Stimulated activated CD4-positive, alpha-beta T cell treated with anti-CD3 and anti-CD28 coated beads, TNF-alpha, amount 100 ng/mL, for 48 hours (primary cell): ENCODE data around the gene NUP210.
"Not testable (repeated sequence)": the region's sequence is repeated elsewhere in the genome, so short reads cannot be mapped to it uniquely, and the experiment has no call there.

Source experiments
- DNase-seq, 3 donors: peaks; one replicate each; pipeline ENCODE4 v3.0.0-alpha.2; 2020; ENCODE audit warnings: low read depth in 3 of 3

Gene NUP210

DNA sequence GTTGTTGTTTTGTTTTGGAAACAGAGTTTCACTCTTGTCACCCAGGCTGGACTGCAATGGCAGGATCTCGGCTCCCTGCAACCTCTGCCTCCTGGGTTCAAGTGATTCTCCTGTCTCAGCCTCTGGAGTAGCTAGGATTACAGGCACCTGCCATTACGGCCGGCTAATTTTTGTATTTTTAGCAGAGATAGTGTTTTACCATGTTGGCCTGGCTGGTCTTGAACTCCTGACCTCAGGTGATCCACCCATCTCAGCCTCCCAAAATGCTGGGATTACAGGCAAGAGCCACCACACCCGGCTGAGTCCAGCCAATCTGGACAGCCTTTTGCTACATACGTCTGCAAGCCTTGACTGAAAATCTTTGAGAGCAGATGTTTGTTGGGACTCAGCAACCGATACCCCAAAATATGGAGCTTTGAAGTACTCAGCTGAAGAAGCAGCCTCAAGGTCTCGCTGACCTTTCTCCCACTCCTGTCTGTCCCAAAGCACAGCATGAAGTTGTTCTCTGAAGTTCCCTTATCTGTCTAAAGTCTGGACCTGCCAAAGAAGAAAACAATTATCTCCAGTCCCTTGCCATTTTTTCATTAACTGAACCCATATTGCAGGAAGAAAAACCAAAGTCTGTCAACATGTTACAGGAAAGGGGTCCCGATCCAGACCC lies 9.6 kb upstream of the NUP210 start:
- no peak for DNase-seq

DNA sequence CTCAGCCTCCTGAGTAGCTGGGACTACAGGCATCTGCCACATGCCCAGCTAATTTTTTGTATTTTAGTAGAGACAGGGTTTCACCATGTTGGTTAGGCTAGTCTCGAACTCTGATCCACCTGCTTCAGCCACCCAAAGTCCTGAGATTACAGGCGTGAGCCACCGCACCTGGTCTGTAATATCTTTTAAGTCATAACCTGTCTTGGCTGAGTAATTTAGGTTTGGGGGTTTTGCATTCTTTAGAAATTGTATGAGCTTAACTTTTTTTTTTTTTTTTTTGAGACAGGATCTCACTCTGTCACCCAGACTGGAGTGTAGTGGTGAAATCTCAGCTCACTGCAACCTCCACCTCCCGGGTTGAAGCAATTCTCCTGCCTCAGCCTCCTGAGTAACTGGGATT lies 8.6 kb upstream of the NUP210 start:
- DNase-seq = not testable (repeated sequence)

DNA sequence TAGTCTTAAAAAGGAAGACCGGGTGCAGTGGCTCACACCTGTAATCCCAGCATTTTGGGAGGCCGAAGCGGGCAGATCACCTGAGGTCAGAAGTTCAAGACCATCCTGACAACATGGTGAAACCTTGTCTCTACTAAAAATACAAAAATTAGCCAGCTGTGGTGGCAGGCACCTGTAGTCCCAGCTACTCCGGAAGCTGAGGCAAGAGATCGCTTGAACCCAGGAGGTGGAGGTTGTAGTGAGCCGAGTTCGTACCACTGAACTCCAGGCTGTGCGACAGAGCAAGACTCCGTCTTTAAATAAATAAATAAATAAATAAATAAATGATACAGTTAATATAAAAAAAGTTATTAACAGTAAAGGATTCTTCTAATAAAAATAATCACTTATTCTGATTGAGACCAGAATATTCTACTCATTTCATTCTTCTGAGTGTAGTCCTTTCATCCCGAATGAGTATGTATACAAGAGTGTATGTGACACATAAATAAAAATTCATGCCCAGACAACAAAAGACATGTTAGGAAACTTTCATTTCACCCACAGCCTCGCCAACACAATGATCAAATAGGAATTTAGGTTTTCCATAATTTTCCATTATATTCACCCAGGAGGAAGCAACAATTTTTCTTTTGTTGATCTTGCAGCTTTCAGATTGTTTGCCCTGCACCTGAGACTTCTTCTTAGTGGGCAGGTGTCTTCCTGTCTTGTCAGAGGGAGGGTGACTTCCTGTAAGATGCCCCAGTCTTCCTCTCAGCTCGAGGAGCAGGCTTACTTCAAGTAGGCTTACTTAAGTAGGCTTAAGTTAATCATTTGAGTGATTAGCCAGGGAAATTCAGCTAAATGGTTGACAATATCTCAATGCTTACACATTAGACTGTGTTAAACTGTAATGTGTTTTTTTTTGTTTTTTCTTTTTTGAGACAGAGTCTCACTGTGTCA lies 7.8 kb upstream of the NUP210 start:
- DNase-seq = no peak

DNA sequence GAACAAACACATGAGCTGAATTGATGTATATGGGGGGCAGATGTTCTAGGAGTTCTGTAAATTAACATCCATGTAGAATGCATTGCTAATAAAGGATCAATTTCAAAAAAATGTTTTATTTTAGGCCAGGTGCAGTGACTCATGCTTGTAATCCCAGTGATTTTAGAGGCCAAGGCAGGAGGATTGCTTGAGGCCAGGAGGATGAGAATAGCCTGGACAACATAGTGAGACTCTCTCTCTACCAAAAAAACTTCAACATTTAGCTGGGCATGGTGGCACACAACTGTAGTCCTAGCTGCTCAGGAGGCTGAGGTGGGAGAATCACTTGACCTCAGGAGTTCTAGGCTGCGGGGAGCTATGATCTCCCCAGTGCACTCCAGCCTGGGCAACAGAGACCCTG lies 6.5 kb upstream of the NUP210 start:
- DNase-seq = no peak

DNA sequence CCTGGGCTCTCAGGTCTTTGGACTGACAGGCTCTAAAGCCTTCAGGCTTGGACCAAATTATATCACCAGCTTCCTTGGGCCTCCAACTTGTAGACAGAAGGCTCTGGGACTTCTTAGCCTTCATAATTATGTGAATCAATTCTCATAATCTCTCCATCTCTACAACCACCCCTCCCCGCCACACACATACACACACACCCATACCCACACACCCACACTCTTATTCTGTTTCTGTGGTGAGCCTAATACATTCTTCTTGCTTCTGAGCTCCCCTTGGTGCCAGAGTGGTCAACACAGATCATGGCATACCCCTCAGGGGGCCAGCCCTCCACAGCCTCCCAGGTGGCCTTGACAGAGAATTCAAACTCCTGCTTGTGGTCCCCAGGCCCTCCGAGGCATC lies 5.6 kb upstream of the NUP210 start:
- no peak for DNase-seq

DNA sequence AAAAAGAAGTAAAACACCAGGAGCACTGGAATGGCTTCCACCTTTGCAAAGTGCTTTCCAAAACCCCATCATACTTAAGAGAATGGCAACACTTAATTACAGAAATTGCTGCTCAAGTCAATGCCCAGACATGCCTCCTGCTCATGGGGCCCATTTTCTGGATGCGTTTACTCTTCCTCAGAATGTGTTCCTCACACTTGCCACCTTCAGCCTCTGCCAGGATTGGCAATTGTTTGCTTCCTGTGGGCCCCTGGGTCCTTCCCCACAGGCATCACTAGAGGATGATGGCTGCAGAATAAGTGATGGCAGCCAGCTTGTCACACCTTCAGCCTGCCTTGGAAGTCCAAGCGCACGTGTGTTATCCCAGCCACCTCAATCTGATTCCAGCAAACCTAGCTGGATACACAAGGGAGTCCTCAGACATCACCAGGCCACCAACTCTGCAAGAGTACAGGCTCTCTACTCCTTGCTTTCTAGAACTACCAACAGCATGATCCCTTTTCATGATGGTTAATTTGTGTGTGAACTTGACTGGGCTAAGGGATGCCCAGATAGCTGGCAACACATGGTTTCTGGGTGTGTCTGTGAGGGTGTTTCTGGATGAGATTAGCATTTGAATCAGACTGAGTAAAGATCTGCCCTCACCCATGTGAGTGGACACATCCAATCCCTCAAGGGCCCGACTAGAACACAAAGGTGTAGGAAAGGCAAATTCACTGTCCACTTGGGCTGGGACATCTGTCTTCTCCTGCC lies 4.9 kb upstream of the NUP210 start:
- DNase-seq = no peak

DNA sequence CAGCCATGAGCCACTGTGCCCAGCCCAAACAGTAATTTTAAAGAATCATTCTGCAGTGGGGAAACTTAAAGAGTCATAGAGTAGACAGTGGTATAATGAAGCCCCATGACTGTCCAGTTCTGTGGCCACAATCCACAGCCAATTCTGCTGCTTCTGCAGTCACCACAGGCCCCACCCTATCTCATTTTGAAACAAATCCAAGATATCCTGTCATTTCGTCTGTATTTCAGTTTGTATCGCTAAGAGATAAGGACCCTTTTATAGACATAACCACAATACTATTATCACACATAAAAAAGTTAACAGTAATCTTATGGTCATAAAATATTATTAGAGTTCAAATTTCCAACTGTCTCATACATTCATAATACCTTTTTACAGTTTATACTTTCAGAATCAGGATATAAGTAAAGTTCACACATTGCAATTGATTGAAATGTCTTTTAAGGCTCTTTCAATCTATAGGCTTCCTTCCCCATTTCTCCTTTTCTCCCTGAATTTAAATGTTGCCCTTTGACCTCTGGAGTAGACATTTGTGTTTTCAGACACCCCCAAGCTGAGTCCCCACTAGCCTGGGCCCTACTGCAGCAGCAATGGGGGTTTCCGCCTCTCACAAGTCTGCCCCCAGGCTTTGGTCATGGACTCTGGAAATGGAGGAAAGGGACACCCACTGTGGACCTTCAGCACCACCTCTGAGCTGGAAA lies 4.2 kb upstream of the NUP210 start:
- no peak for DNase-seq

DNA sequence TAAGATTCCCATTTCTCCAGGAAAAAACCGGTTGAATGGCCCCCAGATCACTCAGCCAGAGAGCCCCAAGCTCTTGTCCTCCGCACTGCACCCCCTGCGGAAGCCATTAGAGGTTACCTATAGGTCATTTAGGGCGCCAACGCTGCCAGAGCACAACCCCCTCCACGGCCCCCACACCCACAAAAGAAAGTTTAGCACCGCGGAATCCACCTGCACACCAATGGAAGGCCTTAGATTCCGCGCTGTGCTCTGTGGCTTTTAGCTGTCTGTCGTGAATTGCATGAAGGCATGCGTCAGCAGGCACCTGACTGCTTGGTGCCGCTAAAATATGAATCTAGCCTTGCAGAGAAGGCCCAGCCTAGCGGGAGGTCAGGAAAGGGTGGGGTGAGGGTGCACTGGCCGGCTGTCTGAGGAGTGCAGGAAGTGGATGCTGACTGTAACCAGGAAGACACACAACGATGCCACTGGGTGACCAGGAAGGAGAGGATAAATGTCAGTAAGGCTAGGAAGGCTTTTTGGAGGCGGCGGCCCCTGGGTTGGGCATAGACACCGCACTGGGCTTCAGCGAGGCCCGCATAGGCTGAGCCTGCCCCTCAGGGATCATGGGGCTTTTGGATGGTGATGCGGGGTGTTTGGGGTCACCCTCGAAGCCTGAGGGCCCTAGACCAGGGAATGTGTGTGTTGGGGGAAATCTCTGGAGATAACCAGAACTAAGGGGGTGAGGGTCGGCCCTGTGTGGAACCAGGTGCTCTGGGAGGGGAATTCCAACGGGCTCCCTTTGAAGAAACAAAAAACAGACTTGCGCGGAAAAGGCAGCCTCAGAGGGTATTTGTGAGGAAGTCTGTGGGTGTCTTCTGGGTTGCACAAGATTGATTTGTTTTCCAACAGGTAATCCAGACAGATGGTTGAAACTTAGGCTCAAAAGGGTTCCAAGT lies 976 bp upstream of the NUP210 start:
- DNase-seq = peak in 2 of 3 donors; percentile 57 to 78

DNA sequence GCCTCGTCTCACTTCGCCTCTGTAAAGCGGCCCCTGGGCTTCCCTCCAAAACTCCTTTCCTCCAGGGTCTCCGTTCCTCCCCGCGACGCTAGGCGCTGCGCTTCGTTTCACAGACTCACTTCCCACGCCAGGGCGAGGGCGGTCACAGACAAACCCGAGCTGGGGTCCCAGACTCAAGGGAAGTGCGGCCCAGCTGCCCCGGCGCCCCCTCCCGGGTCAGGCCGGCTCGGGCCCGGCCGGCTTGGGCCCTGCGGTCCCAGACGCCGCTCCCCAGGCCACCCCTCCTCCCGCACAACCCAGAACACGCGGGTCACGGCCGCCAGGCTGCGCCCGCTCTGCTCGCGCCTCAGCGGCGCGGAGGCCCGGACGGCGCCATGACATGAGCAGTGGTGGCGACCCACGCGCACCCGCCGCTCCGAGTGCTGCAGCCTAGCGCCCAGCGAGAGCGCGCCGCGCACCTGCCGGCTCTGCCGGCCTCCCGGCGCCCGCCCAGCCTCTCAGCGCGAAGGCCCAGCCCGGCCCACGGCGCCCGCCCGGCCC lies 547 bp downstream of the NUP210 start:
- peak in 2 of 3 donors; percentile 23 to 47 for DNase-seq

DNA sequence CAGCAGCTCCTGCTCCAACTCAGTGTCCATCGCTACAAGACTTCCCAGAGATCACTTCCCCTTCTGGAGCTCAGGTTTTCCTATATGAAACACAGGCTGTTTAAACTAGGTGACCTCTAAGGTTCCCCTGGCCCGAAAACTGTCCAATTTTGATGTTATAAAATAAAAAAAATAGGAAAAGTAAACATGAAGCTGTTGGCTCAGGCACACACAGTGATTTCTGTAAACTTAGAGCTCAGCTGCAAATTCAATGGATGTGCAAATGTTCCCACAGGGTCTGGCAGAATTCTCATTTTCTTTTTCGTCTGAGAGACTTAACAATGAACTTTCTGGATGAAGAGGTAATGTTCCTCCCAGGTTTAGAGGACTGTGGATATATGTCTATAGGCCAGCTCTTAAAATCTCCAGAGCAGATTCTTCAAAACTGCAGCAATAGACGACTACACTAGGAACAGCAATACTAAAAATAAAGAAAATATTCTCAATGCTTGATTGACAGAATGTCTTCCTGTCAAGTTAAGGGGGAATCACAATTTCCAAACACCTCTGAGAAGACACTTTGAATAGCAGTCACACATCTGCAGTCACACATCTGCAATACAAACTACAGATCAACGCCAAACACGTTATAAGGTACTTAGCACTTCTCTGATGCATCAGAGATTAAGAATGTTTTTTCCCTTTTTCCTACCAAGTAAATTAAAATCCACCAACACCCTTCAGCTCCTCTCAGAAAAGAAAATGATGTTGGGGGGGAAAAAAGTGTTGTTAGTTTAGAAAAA lies 2.8 kb downstream of the NUP210 start:
- no peak for DNase-seq

DNA sequence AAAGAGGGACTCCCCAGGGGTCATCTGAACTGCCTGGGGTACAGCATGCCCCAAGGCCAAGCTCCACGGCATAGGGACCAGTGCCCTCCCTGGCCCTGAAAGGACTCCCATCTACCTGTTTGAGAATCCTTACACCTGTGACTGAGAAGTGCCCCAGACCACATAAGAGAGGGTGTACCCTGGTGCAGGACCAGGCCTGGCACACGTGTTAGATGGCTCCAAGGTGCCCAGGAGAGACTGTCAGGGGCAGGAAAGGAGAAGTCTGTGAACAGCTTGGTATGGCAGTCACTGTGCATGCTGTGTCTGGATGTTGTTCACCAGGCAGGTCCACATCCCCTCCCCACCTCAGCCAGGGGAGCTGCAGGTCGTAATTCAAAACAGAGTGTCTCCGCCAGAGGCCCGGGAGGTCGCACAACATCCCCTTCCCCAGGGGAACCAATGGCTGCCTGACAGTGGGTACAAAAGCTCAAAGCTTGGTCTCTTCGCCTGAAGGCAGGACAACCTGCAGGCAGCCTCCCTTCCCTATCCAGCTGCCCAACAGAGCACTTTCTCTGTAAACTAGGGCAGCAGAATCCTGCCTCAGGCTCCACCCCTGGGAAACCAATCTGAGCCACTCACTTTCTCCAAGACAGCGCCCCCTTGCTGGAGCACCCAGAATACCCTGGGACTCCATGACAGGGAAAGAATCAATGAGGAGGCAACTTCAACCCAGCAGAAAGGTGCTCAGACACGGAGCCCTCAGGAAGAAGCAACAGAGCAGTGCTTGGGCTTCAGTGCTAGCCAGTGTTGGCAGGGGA lies 3.9 kb downstream of the NUP210 start:
- DNase-seq = peak in 1 of 3 donors; percentile 32

DNA sequence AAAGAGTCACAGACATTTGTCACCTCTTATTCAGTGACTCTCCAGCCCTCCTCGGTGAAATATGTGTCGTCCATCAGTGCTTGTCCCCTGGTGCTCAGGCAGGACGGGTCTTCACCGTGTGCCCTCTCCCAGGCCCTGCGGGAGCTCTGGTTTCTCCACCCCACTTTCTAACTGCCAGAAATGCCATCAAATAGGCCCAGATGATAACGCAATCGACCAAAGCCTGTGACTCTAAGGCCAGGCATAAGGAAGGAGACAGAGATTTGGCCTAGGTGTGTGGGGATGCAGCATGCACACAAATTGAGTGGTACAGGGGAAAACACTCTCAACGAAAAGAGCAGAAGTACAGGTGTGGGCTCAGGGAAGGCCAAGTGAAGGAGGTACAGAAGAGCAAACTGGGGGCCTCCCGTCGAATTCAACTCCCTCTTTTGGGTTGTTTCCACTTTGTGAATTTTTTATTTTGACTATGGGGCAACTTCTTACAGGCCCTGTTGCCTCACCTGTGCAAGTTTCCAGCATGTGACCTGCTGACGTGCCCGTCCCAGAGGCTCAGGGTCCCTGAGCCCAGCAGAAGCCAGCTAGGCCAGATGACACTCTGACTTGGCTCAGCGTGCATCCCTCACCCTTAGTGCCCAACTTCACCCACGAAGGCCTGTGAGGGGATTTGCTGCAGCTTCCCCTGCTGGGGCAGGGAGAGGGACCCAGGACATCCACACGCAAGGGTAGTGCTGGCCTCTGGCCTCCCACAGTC lies 4.7 kb downstream of the NUP210 start:
- no peak for DNase-seq

DNA sequence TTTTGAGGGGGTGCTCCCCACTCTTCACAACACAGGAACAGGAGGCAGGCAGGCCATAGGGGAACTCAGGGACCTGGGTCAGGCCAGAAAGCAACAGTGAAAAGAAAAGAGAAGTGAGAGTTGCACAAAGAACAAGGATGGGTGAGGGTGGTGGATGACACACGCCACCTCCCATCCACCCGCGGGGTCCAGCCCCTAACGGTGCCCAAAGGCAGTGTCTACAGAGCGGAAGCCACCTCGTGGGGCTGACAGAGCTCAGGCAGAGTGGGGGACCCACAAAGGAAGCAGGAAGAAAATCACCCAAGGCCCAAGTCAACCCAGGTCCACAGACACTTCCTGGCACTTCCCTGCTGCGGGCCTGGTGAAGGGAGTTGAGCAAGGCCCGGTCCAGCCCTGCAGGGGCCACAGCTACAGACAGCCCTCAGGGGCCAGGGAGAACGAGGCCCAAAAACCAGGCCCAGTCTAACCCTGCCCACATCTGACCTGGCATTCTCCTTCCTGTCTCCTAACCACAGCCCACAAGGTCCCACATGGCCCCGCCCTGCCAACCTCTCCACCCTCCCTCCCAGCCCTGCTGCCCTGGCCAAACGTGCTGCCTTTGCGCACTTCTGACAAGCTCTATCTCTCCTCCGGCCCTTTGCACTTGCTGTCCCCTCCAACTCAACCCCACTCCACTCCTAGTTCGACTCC lies 5.9 kb downstream of the NUP210 start:
- peak in 2 of 3 donors; percentile 37 to 61 for DNase-seq

DNA sequence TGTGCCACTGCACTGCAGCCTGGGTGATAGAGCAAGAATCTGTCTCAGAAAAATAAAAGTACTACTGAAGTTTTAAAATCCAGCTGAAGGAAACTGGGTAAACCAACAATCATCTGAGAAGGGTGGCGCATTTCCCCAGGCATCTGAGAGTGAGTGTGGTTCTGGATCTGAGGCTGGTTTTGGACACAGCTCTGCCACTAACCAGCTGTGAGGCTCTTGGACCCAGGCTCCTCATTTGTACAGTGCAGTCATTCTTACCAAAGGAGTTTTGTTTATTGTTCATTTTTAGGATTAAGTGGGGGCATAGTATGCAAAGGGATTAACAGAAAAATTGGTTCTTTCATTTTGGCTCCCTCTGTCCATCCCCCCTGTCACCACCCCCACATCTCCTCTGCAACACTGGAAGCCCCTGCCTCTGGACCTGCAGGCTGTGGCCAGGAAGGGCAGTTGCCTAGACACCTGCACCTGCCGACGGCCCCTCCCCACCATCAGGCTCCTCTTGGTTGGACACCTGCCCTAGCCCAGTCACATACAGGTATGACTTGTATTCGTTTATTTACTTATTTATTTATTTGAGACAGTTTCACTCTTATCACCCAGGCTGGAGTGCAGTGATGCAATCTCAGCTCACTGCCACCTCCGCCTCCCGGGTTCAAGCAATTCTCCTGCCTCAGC lies 8.8 kb downstream of the NUP210 start:
- no peak for DNase-seq

DNA sequence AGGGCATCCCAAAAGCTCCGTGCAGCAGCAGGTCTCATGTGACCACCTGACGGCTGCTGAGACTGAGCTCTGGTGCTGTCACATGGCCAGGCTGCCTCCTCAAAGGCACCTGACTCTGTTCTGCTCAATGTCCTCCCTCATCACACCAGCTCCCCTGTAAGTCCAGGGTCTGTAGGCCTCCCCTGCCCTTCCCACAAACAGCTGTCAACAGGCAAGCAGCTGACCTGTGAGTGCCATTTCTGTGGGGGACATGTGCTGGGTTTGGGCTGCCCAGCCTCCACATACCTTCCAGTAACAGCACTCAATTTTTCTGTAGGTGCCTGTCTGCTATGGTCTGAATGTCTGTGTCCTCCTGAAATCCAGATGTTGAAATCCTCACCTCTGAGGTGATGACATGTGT lies 11.2 kb downstream of the NUP210 start:
- DNase-seq = no peak

DNA sequence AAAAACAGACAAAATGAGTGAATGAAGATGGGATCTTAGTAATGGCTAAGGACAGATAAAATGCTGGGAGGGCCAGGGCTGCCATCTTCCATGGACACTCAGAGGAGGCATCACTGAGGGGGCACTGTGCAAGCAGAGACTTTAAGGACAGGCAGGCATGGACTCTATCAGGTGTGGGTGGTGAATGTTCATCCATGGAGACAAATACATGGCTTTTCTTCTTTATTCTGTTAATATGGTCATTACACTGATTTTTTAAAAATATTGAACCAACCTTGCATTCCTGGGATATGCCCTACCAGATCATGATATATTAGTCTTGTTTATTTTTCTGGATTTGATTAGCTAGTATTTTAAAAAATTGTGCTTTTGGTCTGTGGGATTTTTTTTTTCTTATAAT lies 12.2 kb downstream of the NUP210 start:
- no peak for DNase-seq

DNA sequence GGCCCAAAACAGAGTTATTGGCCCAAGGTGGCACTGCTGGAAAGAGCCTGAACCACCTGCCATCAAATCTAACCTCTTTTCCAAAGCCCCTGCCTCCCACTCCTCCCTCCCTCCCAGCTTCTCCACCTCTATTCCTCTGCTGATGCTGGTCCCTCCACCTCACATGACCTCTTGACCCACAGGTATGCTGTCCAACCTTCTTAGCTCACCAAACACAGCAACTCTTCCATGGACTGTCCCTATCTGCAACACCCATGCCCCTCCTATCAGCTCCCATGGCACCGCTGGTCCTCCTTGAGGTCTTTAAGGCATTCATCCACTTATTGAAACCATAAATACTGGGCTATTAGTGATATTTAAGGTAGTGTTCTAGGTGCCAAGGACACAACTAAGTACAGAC lies 12.6 kb downstream of the NUP210 start:
- no peak for DNase-seq
